GM11168 (cell line): ENCODE measurements around the gene COPS7A.

Source experiments
- in situ Hi-C: fragments of 300-500 bp; cut with MboI; formaldehyde crosslinking; loops from one replicate; pipeline ENCODE4 v1.12.0; 2022; ENCODE audit warnings: low sequenced_read_pairs; ENCODE audit not compliant: unreplicated experiment

The COPS7A gene

GRCh38 chr12:6779708-6780432 is 56.0 kb downstream of the COPS7A start:
- in situ Hi-C loops: no loop called here

GRCh38 chr12:6780573-6780972 is 56.7 kb downstream of the COPS7A start:
- in situ Hi-C loops: no loop called here
